ENCODE data around the gene ANKRD6. TPM values are rescaled to one million over a fixed set of nuclear protein-coding genes. Genes with fewer than 3 reads are reported as not detected.
"Not testable (repeated sequence)": the region's sequence is repeated elsewhere in the genome, so short reads cannot be mapped to it uniquely, and the experiment has no call there.

The ANKRD6 gene
- polyA plus RNA-seq, 1 experiment, result 1.1 TPM

GRCh38 chr6:89388846-89389245 is 44.1 kb upstream of the ANKRD6 start:
- no peak for DNase-seq (ENCODE audit: low read depth)
- ChIA-PET POLR2A (no interaction called here), CTCF (interaction anchor here (3.0 kb wide), 1 partner anchor 17 kb away, joined by 9 read pairs; no protein-coding TSS in a partner anchor)
- Histone ChIP-seq H3K36me3 (ENCODE audit: control insufficient read depth, insufficient read depth, low read length) (no peaks in the 10 kb centered on the region), H3K27me3 (ENCODE audit: control insufficient read depth, insufficient read depth, low read length) (peaks cover 2% of the 10 kb centered on the region; the same call in 1 of the 2 replicates), H3K4me3 (ENCODE audit: low read depth, low read length) (no peak overlapping the region)
- TF ChIP-seq CTCF (IDR thresholded peaks at IDR 0.05; ENCODE audit: insufficient read depth, low read depth, low read length), result no peak

GRCh38 chr6:89392823-89393222 is 40.1 kb upstream of the ANKRD6 start:
- TF ChIP-seq CTCF (IDR thresholded peaks at IDR 0.05; ENCODE audit: insufficient read depth, low read depth, low read length), result no peak

GRCh38 chr6:89393659-89394058 is 39.3 kb upstream of the ANKRD6 start:
- no peaks in the 10 kb centered on the region for H3K27me3 ChIP-seq (ENCODE audit: control insufficient read depth, insufficient read depth, low read length)
- no peak for DNase-seq (ENCODE audit: low read depth)
- POLR2A ChIA-PET, result no interaction called here
- TF ChIP-seq CTCF (IDR thresholded peaks at IDR 0.05; ENCODE audit: insufficient read depth, low read depth, low read length), result no peak
- no peak overlapping the region for H3K4me3 ChIP-seq (ENCODE audit: low read depth, low read length)
- CTCF ChIA-PET, result no interaction called here
- H3K36me3 ChIP-seq (ENCODE audit: control insufficient read depth, insufficient read depth, low read length), result no peaks in the 10 kb centered on the region

More at GRCh38 chr6:89392823-89393222, 40.1 kb upstream of the ANKRD6 start:
- no peaks in the 10 kb centered on the region for H3K27me3 ChIP-seq (ENCODE audit: control insufficient read depth, insufficient read depth, low read length)
- no peak overlapping the region for H3K4me3 ChIP-seq (ENCODE audit: low read depth, low read length)
- POLR2A ChIA-PET, result no interaction called here
- no peak for DNase-seq (ENCODE audit: low read depth)
- no peaks in the 10 kb centered on the region for H3K36me3 ChIP-seq (ENCODE audit: control insufficient read depth, insufficient read depth, low read length)
- CTCF ChIA-PET, result interaction anchor here (1.0 kb wide), 1 partner anchor 13 kb away, joined by 3 read pairs; no protein-coding TSS in a partner anchor

GRCh38 chr6:89397884-89398283 is 35.1 kb upstream of the ANKRD6 start:
- H3K4me3 ChIP-seq (ENCODE audit: low read depth, low read length); CTCF ChIA-PET; DNase-seq (ENCODE audit: low read depth); POLR2A ChIA-PET; H3K27me3 ChIP-seq (ENCODE audit: control insufficient read depth, insufficient read depth, low read length); H3K36me3 ChIP-seq (ENCODE audit: control insufficient read depth, insufficient read depth, low read length): not testable (repeated sequence)

- POLR2A ChIA-PET, result no interaction called here
- DNase-seq (ENCODE audit: low read depth), result no peak
- Histone ChIP-seq H3K27me3 (ENCODE audit: control insufficient read depth, insufficient read depth, low read length) (peaks cover 2% of the 10 kb centered on the region; the same call in 1 of the 2 replicates), H3K36me3 (ENCODE audit: control insufficient read depth, insufficient read depth, low read length) (no peaks in the 10 kb centered on the region), H3K4me3 (ENCODE audit: low read depth, low read length) (no peak overlapping the region)
- CTCF ChIA-PET, result interaction anchor here (1.0 kb wide), 1 partner anchor 26 kb away, joined by 3 read pairs; no protein-coding TSS in a partner anchor
- TF ChIP-seq CTCF (IDR thresholded peaks at IDR 0.05; ENCODE audit: insufficient read depth, low read depth, low read length), result no peak
Observed at GRCh38 chr6:89398762-89399525, 34.0 kb upstream of the ANKRD6 start.

All from BJ (cell line).